Mesothelial cell of epicardium (in vitro differentiated cells): ENCODE measurements around the gene TRIM56. TPM values are rescaled to one million over a fixed set of nuclear protein-coding genes. Genes with fewer than 3 reads are reported as not detected.
"Not testable (repeated sequence)": the region's sequence is repeated elsewhere in the genome, so short reads cannot be mapped to it uniquely, and the experiment has no call there.

Experiments used
- DNase-seq, 2 experiments: peaks; one replicate each; pipeline ENCODE4 v3.0.0; 2021; ENCODE audit warnings: low spot score in 2 of 2; ENCODE audit not compliant: unreplicated experiment in 2 of 2
- H3K27ac Mint-ChIP-seq: 2 replicates; pipeline ENCODE4 v1.8.0; 2021; ENCODE audit warnings: mixed read lengths
- H3K27me3 Mint-ChIP-seq: 2 replicates; pipeline ENCODE4 v1.8.0; 2021; ENCODE audit warnings: low read depth, mixed read lengths
- H3K36me3 Mint-ChIP-seq: 2 replicates; pipeline ENCODE4 v1.8.0; 2021; ENCODE audit warnings: mixed read lengths
- H3K4me1 Mint-ChIP-seq: 2 replicates; pipeline ENCODE4 v1.8.0; 2021; ENCODE audit warnings: mixed read lengths
- H3K4me3 Mint-ChIP-seq: 2 replicates; pipeline ENCODE4 v1.8.0; 2021; ENCODE audit warnings: mild to moderate bottlenecking, moderate library complexity, mixed read lengths
- H3K9me3 Mint-ChIP-seq: 2 replicates; pipeline ENCODE4 v1.8.0; 2021; ENCODE audit warnings: mixed read lengths
- total RNA-seq: library from RNA; stranded (reverse); gene quantifications from 3 replicates; pipeline ENCODE4 v1.2.1, GENCODE V29; 2021
- TF ChIP-seq, protein P1 (sequence below): fragments of 200-600 bp; sonication (generic); IDR thresholded peaks from one replicate; pipeline ENCODE4 v1.5.0; 2021; ENCODE audit warnings: antibody characterized with exemption; ENCODE audit not compliant: unreplicated experiment

The TRIM56 gene
- total RNA-seq, 1 donor from 2014 or later: 39.6 TPM

DNA sequence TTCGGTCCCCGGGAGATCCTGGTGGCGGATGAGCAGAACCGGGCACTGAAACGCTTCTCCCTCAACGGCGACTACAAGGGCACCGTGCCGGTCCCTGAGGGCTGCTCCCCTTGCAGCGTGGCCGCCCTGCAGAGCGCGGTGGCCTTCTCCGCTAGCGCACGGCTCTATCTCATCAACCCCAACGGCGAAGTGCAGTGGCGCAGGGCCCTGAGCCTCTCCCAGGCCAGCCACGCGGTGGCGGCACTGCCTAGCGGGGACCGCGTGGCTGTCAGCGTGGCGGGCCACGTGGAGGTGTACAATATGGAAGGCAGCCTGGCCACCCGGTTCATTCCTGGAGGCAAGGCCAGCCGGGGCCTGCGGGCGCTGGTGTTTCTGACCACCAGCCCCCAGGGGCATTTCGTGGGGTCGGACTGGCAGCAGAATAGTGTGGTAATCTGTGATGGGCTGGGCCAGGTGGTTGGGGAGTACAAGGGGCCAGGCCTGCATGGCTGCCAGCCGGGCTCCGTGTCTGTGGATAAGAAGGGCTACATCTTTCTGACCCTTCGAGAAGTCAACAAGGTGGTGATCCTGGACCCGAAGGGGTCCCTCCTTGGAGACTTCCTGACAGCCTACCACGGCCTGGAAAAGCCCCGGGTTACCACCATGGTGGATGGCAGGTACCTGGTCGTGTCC is 3.7 kb downstream of the TRIM56 start:
- TF ChIP-seq, protein P1, sequence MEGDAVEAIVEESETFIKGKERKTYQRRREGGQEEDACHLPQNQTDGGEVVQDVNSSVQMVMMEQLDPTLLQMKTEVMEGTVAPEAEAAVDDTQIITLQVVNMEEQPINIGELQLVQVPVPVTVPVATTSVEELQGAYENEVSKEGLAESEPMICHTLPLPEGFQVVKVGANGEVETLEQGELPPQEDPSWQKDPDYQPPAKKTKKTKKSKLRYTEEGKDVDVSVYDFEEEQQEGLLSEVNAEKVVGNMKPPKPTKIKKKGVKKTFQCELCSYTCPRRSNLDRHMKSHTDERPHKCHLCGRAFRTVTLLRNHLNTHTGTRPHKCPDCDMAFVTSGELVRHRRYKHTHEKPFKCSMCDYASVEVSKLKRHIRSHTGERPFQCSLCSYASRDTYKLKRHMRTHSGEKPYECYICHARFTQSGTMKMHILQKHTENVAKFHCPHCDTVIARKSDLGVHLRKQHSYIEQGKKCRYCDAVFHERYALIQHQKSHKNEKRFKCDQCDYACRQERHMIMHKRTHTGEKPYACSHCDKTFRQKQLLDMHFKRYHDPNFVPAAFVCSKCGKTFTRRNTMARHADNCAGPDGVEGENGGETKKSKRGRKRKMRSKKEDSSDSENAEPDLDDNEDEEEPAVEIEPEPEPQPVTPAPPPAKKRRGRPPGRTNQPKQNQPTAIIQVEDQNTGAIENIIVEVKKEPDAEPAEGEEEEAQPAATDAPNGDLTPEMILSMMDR: no peak
- Mint-ChIP-seq H3K27ac (no peak overlapping the region), H3K4me3 (no peak overlapping the region), H3K36me3 (peaks cover 33% of the 10 kb centered on the region), H3K9me3 (peaks cover 5% of the 10 kb centered on the region), H3K27me3 (no peaks in the 10 kb centered on the region), H3K4me1 (peaks cover 18% of the 10 kb centered on the region)
- DNase-seq: no peak

- H3K4me3 Mint-ChIP-seq: no peak overlapping the region
- H3K27ac Mint-ChIP-seq: no peak overlapping the region
- TF ChIP-seq, protein P1: no peak
- H3K27me3 Mint-ChIP-seq: no peaks in the 10 kb centered on the region
- peaks cover 16% of the 10 kb centered on the region for H3K4me1 Mint-ChIP-seq
- H3K36me3 Mint-ChIP-seq: peaks cover 33% of the 10 kb centered on the region
- H3K9me3 Mint-ChIP-seq: peaks cover 5% of the 10 kb centered on the region
- DNase-seq: no peak
These were observed 4.6 kb downstream of the TRIM56 start for GRCh38 chr7:101089876-101090275.

- not testable (repeated sequence) for H3K4me1 Mint-ChIP-seq, H3K27me3 Mint-ChIP-seq
These were observed 7.1 kb downstream of the TRIM56 start for GRCh38 chr7:101092266-101092905.

DNA sequence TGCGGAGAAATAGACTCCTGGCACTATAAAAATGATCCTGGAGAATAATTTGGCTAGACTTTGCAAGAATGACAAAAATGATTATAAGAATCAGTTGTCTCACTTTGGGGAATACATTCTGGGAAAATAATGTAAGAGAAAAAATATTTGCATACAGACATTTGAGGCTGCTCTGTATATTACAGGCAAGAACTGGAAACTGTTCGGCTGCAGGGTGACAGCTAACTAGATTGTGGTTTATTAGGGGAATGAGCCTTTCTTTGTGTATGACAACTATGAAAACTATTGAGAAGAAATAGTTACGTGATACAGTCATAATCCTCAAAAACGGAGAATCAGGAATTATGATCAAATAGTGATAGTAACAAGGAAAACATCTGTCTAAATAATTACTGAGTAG is 8.6 kb downstream of the TRIM56 start:
- DNase-seq: no peak
- TF ChIP-seq, protein P1: no peak
- Mint-ChIP-seq H3K36me3 (peaks cover 28% of the 10 kb centered on the region), H3K4me3 (no peak overlapping the region), H3K4me1 (peaks cover 6% of the 10 kb centered on the region), H3K9me3 (peaks cover 5% of the 10 kb centered on the region), H3K27me3 (no peaks in the 10 kb centered on the region), H3K27ac (peak overlapping the region; percentile 30)

More at GRCh38 chr7:101092266-101092905, 7.1 kb downstream of the TRIM56 start:
- DNase-seq, H3K9me3 Mint-ChIP-seq, H3K27ac Mint-ChIP-seq, H3K4me3 Mint-ChIP-seq: not testable (repeated sequence)
- H3K36me3 Mint-ChIP-seq: peaks cover 32% of the 10 kb centered on the region

- Mint-ChIP-seq H3K27me3 (no peaks in the 10 kb centered on the region), H3K4me1 (peaks cover 6% of the 10 kb centered on the region), H3K27ac (no peak overlapping the region), H3K36me3 (peaks cover 24% of the 10 kb centered on the region), H3K4me3 (no peak overlapping the region), H3K9me3 (peaks cover 5% of the 10 kb centered on the region)
- DNase-seq: no peak
- TF ChIP-seq, protein P1: no peak
These were observed 9.1 kb downstream of the TRIM56 start for GRCh38 chr7:101094376-101094775.

GRCh38 chr7:101094791-101095375 is 9.6 kb downstream of the TRIM56 start:
- H3K9me3 Mint-ChIP-seq: peaks cover 5% of the 10 kb centered on the region
- peaks cover 19% of the 10 kb centered on the region for H3K36me3 Mint-ChIP-seq
- no peak overlapping the region for H3K4me3 Mint-ChIP-seq
- TF ChIP-seq, protein P1: peak; percentile 49
- peaks cover 8% of the 10 kb centered on the region for H3K4me1 Mint-ChIP-seq
- no peak overlapping the region for H3K27ac Mint-ChIP-seq
- no peak for DNase-seq
- H3K27me3 Mint-ChIP-seq: no peaks in the 10 kb centered on the region
